HG02884 (cell line): ENCODE measurements around the gene ANP32B.

Experiments used
- ATAC-seq: cut with Tn5 transposase; IDR thresholded peaks from one replicate; pipeline ENCODE4 v1.9.1; 2021; ENCODE audit warnings: mild to moderate bottlenecking, moderate library complexity; ENCODE audit not compliant: unreplicated experiment

ANP32B gene

GRCh38 chr9:98057138-98057799, 74.1 kb downstream of the ANP32B start:
- no peak for ATAC-seq

DNA sequence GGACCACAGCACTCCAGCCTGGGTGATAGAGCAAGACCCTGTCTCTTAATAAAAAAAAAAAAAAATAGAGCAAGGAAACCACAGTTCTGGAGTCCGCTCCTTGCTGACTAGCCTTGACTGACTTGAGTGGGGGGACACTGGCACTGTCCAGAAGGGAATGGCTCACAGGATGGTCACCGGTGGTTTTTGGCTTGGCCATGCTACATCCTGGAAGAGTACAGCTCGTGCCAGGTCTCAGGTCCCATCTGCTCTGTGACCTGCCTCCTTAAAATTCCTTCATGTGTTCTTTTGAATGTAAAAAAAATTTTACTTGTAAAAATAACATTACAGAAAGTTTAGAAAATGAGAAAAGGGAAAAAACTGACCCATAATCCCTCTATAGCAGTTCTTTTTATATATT, 79.0 kb downstream of the ANP32B start:
- ATAC-seq = no peak

DNA sequence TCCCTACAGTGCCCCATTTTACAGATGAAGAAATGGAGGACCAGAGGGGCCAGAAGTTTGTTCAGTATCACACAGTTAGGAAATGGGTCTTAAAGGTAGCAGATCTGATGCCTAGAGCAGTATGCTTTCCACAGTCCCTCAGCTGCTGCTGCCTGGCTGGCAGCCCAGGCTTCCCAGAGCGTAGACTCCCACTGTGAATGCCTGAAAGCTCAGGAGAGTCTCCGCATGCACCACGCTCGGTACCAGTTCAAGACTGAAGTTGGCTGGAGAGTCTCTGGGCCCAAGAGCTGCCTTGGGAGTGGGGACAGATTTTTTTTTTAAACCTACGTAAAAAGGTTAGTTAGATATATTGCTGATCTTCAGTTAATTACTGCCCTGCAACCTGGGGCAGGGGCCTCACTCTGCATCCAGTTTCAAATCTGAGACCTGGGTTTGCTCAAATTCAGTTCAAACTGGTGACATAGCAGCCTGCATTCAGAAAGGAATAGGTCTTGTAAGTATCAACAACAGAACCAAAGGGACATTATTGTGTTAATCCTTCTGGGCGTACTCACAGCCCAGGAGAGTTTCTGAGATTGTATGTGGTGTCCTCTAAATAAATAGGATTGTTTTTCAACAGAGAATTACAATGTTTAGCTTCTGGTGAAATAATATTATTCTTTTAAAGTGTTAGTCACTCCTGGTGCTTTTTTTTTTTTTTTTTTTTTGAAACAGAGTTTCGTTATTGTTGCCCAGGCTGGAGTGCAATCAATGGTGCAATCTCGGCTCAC, 81.7 kb downstream of the ANP32B start:
- ATAC-seq = no peak
